ENCODE measurements around the gene OR2G6. TPM values are rescaled to one million over a fixed set of nuclear protein-coding genes. Genes with fewer than 3 reads are reported as not detected.

Gene OR2G6
- total RNA-seq, 2 experiments from 2014 or later = not detected

Other genes starting within 250 kb of the OR2G6 start
- not detected for gene OR2T33, start 230.1 kb upstream of the OR2G6 start, total RNA-seq
- not detected for gene OR2T12, start 204.6 kb upstream of the OR2G6 start, total RNA-seq
- gene OR2M7, start 183.5 kb upstream of the OR2G6 start, total RNA-seq = not detected
- not detected for gene OR14C36, start 159.3 kb upstream of the OR2G6 start, total RNA-seq
- not detected for gene OR2T4, start 146.4 kb upstream of the OR2G6 start, total RNA-seq
- not detected for gene OR2T6, start 132.3 kb upstream of the OR2G6 start, total RNA-seq
- not detected for gene OR2T1, start 105.0 kb upstream of the OR2G6 start, total RNA-seq
- not detected for gene OR2T2, start 62.4 kb upstream of the OR2G6 start, total RNA-seq
- gene OR2T3, start 34.7 kb upstream of the OR2G6 start, total RNA-seq = not detected
- gene OR2T5, start 19.5 kb upstream of the OR2G6 start, total RNA-seq = not detected
- gene OR2T29, start 54.7 kb downstream of the OR2G6 start, total RNA-seq = not detected
- not detected for gene OR2T34, start 66.7 kb downstream of the OR2G6 start, total RNA-seq
- gene OR2T10, start 89.6 kb downstream of the OR2G6 start, total RNA-seq = not detected
- not detected for gene OR2T11, start 127.0 kb downstream of the OR2G6 start, total RNA-seq
- gene OR2T35, start 137.2 kb downstream of the OR2G6 start, total RNA-seq = not detected
- gene OR2T27, start 147.5 kb downstream of the OR2G6 start, total RNA-seq = not detected
- not detected for gene OR14I1, start 194.7 kb downstream of the OR2G6 start, total RNA-seq
- gene LYPD8, start 247.7 kb downstream of the OR2G6 start, total RNA-seq = not detected

Data from activated CD8-positive, alpha-beta T cell treated with anti-CD3 and anti-CD28 coated beads, Interleukin-2, amount 10 ng/mL, durations not matched to agents 7 days and 5 days (primary cell).